Vagina (tissue), 2 donors: ENCODE measurements around the gene CELF1. TPM values are rescaled to one million over a fixed set of nuclear protein-coding genes. Genes with fewer than 3 reads are reported as not detected.

ENCODE experiments used
- DNase-seq, 2 donors: peaks; one replicate each; pipeline ENCODE4 v3.0.0-alpha.2; 2017; ENCODE audit errors: extremely low spot score in 2 of 2
- H3K27ac ChIP-seq: fragments of 200-600 bp; sonication (generic); one replicate; pipeline ENCODE4 v1.5.1; 2019
- H3K27me3 ChIP-seq: fragments of 200-600 bp; sonication (generic); one replicate; pipeline ENCODE4 v1.5.1; 2019
- H3K36me3 ChIP-seq, 2 donors: fragments of 200-600 bp; sonication (generic); one replicate each; pipeline ENCODE4 v1.5.1; 2017 to 2019
- H3K4me1 ChIP-seq: fragments of 200-600 bp; sonication (generic); one replicate; pipeline ENCODE4 v1.5.1; 2019
- H3K4me3 ChIP-seq, 2 donors: fragments of 200-600 bp; sonication (generic); 1 replicate in 1 of 2; 2 replicates in 1 of 2; pipeline ENCODE4 v1.5.1; 2016 to 2019
- H3K9me3 ChIP-seq: fragments of 200-600 bp; sonication (generic); one replicate; pipeline ENCODE4 v1.5.1; 2019
- POLR2A ChIP-seq, 2 donors: fragments of 450-650 bp; IDR thresholded peaks; one replicate each; pipeline ENCODE4 v1.6.1; 2017; ENCODE audit warnings: antibody characterized with exemption in 2 of 2, mild to moderate bottlenecking in 2 of 2, moderate library complexity in 2 of 2
- POLR2AphosphoS5 ChIP-seq, 2 donors: sonication (generic); formaldehyde crosslinking; IDR thresholded peaks; one replicate each; pipeline ENCODE4 v1.9.0; 2017; ENCODE audit warnings: antibody characterized with exemption in 2 of 2, mild to moderate bottlenecking in 2 of 2, low read depth in 1 of 2; ENCODE audit not compliant: insufficient read depth in 1 of 2
- intact Hi-C: fragments of 100-400 bp; cut with DNase I; formaldehyde crosslinking; loops from one replicate; pipeline ENCODE4 v1.15.1; 2023
- total RNA-seq: library from RNA; depleted of rRNA; stranded (reverse); fragments of >200 nt; gene quantifications from one replicate; pipeline ENCODE4 v1.2.3, GENCODE V29; 2016
- TF ChIP-seq, protein P1 (sequence below), 3 experiments: fragments of 450-650 bp in 2 of 3; fragments of 200-600 bp in 1 of 3; sonication (generic) in 1 of 3; IDR thresholded peaks; one replicate each; pipeline ENCODE4 v1.5.1; 2017 to 2019; ENCODE audit warnings: antibody characterized with exemption in 3 of 3, mild to moderate bottlenecking in 2 of 3, moderate library complexity in 2 of 3

CELF1 gene
- total RNA-seq, 1 donor from 2014 or later, result 100 TPM

DNA sequence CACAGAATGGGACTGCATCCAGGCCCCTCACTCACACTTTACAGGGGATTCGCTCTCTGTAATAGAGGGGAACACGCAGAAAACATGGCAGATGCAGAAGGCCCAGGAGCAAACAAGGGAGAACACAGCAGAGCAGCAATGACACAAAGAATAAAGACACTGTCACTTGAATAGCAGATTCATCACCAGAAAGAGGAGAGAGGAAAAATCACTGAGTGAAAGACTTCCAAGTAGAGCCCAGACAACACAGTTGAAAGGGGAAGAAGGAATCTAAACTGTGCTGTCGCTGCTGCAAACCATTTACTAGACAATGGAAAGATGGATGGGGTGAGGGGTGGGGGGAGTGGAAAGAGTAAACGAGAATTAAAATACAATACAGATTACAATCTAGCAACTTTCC lies 75.2 kb downstream of the CELF1 start:
- H3K9me3 ChIP-seq, result no peaks in the 10 kb centered on the region
- no peak for DNase-seq
- H3K36me3 ChIP-seq, result peaks cover 9 to 93% of the 10 kb centered on the region in 2 donors
- TF ChIP-seq POLR2AphosphoS5 (IDR thresholded peaks at IDR 0.05; ENCODE audit: insufficient read depth in 1 of 2, low read depth in 1 of 2), result no peak
- H3K4me3 ChIP-seq, result no peak overlapping the region
- intact Hi-C loops, result no loop called here
- H3K4me1 ChIP-seq, result no peaks in the 10 kb centered on the region
- H3K27me3 ChIP-seq, result no peaks in the 10 kb centered on the region
- H3K27ac ChIP-seq, result no peak overlapping the region

DNA sequence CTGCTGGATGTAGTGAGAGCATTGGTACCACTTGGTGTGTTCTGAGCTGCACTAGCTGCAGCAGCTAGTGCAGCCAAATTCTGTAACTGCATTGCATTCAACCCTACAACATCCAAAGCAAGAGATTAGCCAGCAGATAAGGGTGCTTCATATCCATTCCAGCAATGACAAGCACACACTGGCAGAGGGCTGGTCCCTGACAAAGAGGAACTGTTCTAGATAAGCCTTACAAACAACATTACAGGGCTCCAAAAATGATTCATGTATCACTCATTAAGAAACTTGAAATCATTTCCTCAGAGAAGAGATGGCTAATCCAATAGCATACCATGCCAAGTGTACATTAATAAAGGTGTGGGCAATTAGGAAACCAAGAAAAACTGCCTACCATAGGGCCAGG lies 75.6 kb downstream of the CELF1 start:
- no peak for DNase-seq
- TF ChIP-seq POLR2AphosphoS5 (IDR thresholded peaks at IDR 0.05; ENCODE audit: insufficient read depth in 1 of 2, low read depth in 1 of 2), result no peak
- TF ChIP-seq, protein P1, sequence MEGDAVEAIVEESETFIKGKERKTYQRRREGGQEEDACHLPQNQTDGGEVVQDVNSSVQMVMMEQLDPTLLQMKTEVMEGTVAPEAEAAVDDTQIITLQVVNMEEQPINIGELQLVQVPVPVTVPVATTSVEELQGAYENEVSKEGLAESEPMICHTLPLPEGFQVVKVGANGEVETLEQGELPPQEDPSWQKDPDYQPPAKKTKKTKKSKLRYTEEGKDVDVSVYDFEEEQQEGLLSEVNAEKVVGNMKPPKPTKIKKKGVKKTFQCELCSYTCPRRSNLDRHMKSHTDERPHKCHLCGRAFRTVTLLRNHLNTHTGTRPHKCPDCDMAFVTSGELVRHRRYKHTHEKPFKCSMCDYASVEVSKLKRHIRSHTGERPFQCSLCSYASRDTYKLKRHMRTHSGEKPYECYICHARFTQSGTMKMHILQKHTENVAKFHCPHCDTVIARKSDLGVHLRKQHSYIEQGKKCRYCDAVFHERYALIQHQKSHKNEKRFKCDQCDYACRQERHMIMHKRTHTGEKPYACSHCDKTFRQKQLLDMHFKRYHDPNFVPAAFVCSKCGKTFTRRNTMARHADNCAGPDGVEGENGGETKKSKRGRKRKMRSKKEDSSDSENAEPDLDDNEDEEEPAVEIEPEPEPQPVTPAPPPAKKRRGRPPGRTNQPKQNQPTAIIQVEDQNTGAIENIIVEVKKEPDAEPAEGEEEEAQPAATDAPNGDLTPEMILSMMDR (IDR thresholded peaks at IDR 0.05), result no peak
- TF ChIP-seq POLR2A (IDR thresholded peaks at IDR 0.05), result no peak
- Histone ChIP-seq H3K27ac (no peak overlapping the region), H3K9me3 (no peaks in the 10 kb centered on the region), H3K4me3 (no peak overlapping the region), H3K4me1 (no peaks in the 10 kb centered on the region), H3K36me3 (peaks cover 7 to 93% of the 10 kb centered on the region in 2 donors), H3K27me3 (no peaks in the 10 kb centered on the region)
- intact Hi-C loops, result no loop called here

DNA sequence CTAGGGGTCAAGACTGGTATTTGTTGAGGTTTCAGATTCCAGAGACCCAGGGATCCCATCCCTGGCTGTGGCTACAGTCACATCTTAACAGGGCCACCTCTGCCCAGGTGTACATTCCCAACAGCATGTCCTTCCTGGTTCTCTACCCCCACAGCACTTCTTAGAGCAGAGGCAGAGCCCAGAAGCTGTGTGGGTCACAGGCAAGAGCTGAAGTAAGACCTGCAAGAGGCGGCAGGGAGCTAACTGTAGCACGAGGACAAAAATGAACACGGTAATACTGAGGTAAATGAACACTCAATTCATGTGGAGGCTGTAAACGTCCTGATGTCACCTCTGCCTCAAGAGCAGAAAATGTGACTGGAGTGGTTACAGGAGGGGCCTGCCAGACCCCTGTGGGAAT lies 82.3 kb downstream of the CELF1 start:
- intact Hi-C loops, result no loop called here
- DNase-seq, result no peak
- H3K9me3 ChIP-seq, result no peaks in the 10 kb centered on the region
- TF ChIP-seq POLR2AphosphoS5 (IDR thresholded peaks at IDR 0.05; ENCODE audit: insufficient read depth in 1 of 2, low read depth in 1 of 2), result no peak
- TF ChIP-seq, protein P1 (IDR thresholded peaks at IDR 0.05), result no peak
- no peak for TF ChIP-seq POLR2A (IDR thresholded peaks at IDR 0.05)
- peaks cover 33% of the 10 kb centered on the region for H3K4me1 ChIP-seq
- no peak overlapping the region for H3K27ac ChIP-seq
- no peak overlapping the region for H3K4me3 ChIP-seq
- H3K27me3 ChIP-seq, result no peaks in the 10 kb centered on the region
- peaks cover 0 to 51% of the 10 kb centered on the region in 2 donors for H3K36me3 ChIP-seq

DNA sequence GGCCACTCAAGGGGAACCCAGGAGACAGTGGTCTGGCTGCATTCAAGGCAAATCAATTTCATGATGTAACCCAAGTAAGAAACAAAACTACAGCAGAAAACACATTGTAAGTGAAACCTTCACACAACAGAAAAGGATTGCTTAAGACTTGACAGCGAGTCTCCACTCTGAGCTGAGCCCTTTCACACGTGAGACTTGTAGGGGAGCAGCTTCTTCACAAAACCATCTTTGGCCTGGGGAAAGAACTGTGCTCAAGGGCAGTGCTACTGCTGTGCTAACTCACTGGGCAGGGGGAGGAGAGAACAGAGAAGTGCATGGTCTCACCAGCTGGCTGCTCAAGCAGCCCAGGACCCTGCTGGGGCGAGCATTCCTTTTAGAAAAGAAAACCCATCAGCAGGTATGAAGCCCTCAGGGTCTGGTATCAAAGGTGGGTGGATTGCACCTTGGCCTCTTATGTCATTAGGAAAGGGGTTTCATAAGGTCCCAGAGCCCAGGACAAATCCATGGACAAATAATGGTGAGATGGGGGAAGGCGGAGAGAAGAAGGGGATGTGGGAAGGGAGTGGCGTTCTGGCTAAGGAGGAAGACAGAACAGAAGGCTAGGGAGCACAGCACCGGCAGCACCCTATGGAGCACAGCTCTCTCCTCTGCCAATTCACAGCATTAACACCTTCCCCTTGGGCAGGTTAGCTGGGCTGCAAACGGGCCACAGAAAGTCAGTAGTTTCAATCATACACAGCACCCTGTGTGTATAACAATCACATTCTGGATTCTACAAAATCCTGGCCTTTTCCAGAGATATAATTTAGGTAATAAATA lies 83.4 kb downstream of the CELF1 start:
- Histone ChIP-seq H3K9me3 (no peaks in the 10 kb centered on the region), H3K27ac (no peak overlapping the region), H3K4me1 (peaks cover 37% of the 10 kb centered on the region), H3K4me3 (no peak overlapping the region), H3K27me3 (no peaks in the 10 kb centered on the region), H3K36me3 (peaks cover 0 to 41% of the 10 kb centered on the region in 2 donors)
- intact Hi-C loops, result loop anchor here (10.0 kb wide), 1 partner anchor 85 kb away; the partner anchor contains the start of gene CELF1
- TF ChIP-seq POLR2AphosphoS5 (IDR thresholded peaks at IDR 0.05; ENCODE audit: insufficient read depth in 1 of 2, low read depth in 1 of 2) (no peak), POLR2A (IDR thresholded peaks at IDR 0.05) (no peak)
- TF ChIP-seq, protein P1 (IDR thresholded peaks at IDR 0.05), result no peak
- no peak for DNase-seq

DNA sequence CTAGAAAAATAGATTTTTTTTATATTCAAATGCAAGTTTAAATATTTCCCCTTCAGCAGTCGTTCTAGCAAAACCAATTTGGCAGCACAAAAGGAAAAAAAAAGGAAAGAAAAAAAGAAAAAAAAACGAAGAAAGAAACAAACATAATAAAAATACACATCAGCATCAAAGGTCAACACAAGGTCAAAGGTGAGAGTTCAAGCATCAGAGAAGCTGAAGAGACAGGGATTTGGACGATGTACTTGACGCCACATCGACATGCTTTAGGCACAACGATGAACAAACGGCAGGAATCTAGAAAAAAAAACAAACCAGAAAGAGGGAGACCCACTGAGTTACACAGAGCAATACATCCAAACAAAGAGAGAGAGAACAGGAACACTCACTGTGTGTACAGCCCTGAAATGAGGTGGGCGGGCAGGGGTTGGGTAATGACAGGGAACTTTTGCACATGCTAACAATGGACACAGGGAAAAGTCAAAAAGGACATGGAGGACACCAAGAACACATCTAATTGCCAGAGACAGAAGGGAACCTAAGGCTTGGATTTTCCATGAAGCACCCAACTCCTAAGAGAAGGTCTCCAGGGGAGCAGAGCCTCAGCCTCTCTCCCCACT lies 84.2 kb downstream of the CELF1 start:
- peaks cover 37% of the 10 kb centered on the region for H3K4me1 ChIP-seq
- DNase-seq, result no peak
- H3K27me3 ChIP-seq, result no peaks in the 10 kb centered on the region
- no peak overlapping the region for H3K27ac ChIP-seq
- H3K36me3 ChIP-seq, result peaks cover 0 to 33% of the 10 kb centered on the region in 2 donors
- H3K4me3 ChIP-seq, result no peak overlapping the region
- TF ChIP-seq POLR2AphosphoS5 (IDR thresholded peaks at IDR 0.05; ENCODE audit: insufficient read depth in 1 of 2, low read depth in 1 of 2) (no peak), POLR2A (IDR thresholded peaks at IDR 0.05) (no peak)
- TF ChIP-seq, protein P1 (IDR thresholded peaks at IDR 0.05), result no peak
- H3K9me3 ChIP-seq, result no peaks in the 10 kb centered on the region
- intact Hi-C loops, result loop anchor here (10.0 kb wide), 1 partner anchor 86 kb away; the partner anchor contains the start of gene CELF1
